Fibroblast of skin of back (primary cell): Measurements from ENCODE around the gene NME7.

Experiments
- DNase-seq: peaks from one replicate; pipeline ENCODE4 v3.0.0-alpha.2; 2013

Gene NME7

DNA sequence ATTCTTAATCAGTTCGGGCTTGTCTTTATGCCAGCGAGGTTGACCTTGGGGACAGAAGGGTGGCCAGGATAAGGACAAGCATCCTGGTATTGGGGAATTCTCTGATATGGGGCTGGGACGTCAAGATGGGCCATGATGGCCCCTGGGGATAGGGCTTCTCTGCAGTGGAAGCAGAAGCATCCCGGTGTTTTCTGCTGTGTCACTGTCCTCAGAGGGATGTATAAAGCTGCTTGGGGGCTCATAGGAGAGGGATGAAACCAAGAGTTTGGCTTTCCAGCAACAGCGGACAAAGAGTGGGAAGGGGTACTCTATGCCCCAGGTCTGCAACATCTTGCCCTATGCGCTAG is 262.5 kb downstream of the NME7 start:
- no peak for DNase-seq

DNA sequence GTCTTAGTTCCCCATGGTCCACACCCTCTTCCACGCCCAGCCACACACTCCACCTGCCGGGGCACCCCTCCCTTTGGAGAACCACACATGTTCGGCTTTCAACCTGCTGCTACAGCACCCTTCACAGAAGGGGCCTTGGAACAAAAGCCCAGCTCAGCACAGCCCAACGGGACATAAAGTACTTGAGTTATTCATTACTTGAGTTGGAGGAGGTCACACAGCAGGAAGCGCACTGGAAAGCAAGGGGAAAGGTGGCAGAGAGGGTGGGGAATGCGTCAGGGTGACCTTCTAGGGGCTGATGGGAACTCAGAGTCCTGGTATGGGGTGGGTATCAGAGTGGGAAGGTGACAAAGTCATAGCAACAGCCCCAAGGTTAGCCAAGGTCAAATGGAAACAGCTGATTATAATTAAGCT is 264.1 kb downstream of the NME7 start:
- DNase-seq: no peak

GRCh38 chr1:169103002-169103401 is 264.6 kb downstream of the NME7 start:
- DNase-seq: no peak

GRCh38 chr1:169102567-169102966 is 265.0 kb downstream of the NME7 start:
- DNase-seq: peak; percentile 89

DNA sequence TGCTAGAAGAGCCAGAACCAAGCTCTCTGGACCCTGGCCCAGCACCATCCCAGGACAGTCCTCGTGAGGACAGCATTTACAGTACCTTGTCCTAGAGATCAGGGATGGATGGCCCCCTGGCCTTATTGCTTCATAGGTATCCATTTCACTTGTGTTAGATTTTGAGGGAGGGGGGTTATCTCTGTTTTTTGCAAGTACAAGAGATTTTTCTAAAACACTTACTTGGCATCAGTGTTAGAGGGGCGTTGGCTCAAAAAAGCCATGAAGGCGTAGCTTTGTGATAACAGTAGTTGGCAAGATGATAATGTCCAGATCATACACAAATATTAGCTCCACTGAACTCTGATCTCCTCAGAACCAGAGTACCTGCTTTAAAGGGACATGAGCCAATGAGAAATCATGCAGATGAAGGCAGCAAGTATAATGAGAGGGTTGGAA is 266.9 kb downstream of the NME7 start:
- no peak for DNase-seq

GRCh38 chr1:169100208-169100607 is 267.4 kb downstream of the NME7 start:
- no peak for DNase-seq

DNA sequence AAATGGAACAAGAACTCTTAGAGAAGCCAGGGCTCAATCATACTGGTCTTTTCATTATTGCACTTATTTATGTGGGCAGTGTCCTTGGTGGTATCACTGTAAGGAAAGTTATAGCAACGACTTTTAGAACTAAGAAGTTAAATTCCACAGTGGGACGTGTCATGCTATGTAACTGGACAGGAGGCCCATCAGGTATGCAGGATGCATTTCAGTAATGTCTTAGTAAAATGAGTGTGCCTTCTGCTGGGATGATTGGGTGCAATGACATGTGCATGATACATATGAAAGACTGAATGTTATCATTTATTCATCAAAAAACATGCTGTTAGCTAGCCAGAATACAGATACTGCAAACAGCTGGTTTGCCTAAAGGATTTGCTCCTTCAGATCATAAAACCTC is 268.0 kb downstream of the NME7 start:
- peak; percentile 16 for DNase-seq

GRCh38 chr1:169098380-169098779 is 269.2 kb downstream of the NME7 start:
- no peak for DNase-seq

DNA sequence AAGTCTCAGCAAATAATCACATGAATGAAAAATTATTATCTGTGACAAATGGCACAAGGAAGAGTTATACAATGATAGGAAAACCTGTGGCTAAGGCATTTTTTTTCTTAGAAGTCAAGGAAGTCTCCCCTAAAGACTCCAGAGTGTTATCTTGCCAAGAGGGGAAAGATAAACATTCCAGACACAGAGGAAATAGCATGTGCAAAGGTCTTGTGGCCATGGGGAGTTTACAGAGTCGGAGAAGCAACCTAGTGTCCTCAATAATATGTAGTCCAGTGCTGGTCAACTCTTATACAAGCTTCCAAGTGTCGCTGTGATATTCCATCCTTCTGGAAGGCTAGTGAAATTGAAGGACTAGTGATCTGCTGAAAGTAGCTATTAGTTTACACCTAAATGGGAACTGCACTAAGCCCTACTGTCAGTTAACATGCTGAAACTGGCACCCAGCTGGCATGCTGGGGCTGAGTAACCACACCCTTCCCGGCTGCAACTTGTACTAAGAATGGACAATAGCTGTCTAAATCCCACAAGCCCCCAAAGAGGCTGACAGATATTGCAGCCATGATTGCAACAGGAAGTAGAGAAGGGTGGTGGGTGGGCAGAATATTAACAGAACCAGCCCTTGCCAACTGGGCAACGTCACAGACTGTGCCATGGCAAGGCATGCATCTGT is 272.6 kb downstream of the NME7 start:
- no peak for DNase-seq

GRCh38 chr1:169092399-169092798 is 275.2 kb downstream of the NME7 start:
- no peak for DNase-seq

DNA sequence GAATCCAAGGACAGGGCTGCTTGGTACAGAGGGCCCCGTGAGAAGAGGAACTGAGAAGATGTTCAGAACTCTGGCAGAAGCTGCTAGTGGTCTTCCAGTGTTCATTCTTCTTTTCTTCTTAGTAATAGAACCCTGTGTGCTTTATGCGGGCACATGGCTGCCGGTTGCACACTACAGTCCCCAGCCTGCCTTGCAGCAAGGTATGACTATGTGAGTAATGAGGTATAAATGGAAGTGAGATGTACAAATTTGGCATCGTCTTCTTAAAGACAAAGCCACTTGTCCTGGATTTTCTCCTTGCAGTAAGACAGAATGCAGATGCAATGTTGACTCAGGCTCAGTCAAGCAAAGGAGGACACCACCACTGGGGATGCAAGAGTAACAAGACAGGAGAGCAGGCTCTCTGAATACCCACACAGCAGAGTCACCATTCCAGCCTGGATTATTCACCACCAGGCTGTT is 276.1 kb downstream of the NME7 start:
- DNase-seq: peak; percentile 31

- no peak for DNase-seq
Observed at GRCh38 chr1:169090900-169091311, 276.7 kb downstream of the NME7 start.

DNA sequence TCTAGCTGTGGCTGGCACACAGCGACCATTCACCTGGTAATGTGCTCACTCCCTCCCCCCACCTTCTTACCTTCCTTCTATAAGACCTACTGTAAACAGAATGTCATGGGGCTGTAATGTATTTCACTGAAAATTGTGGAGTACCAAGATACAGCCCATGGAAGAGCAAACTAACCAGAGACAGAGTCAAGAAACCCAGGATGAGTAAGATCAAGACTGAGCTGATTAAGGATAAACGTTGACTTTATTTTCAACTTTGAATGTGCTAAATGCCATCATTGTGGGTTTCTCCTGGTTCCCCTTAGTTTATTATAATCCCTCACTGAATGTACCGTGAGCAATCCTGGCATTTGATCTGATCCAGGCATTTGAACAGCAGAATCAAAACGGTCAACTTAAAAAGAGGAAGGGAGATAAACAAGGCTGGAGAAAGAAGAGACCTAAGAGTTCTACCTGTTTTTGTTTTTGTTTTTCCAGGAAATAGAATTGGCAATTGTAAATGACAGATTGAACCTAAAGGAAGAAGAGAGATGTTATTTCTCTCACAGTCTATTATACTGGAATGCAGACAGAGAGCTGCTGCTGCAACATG is 277.2 kb downstream of the NME7 start:
- DNase-seq: no peak

DNA sequence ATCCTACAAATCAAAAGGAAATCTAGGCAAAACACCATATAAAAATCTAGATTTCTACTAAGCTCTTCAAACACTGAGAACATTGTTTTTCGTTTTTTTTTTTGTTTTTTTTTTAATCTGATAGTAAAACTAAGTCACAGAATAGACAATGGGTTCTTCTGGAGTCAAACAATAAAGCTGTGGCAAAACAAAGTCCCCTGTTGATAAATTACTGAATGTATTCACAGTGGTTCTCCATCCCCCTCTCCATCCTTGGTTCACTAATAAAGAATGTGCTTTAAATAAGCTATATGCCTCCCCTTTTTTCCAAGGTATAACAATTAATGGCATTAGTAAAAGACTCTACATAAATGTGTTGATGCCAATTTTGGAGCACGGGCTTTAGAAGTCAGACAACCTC is 277.8 kb downstream of the NME7 start:
- no peak for DNase-seq

DNA sequence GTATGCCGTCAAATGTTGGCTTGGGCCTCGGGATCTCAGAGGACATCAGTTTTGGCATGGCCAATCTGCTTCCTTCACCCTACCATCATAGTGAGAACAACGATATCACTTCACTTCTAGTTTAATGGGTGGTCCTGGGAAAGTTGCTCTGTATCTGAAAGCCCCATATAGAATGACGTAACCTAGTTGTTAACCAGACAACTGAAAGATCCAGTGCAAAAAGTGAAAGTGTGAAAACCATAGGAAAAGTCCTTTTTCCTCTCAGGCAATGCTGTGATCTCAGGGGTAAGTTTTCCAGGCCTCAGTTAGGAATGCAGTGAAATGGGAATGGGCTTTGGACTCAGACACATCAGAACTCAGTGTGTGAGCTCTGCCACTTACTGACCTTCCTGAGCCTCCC is 279.7 kb downstream of the NME7 start:
- no peak for DNase-seq

GRCh38 chr1:169086603-169087455 is 280.8 kb downstream of the NME7 start:
- DNase-seq: peak; percentile 32

DNA sequence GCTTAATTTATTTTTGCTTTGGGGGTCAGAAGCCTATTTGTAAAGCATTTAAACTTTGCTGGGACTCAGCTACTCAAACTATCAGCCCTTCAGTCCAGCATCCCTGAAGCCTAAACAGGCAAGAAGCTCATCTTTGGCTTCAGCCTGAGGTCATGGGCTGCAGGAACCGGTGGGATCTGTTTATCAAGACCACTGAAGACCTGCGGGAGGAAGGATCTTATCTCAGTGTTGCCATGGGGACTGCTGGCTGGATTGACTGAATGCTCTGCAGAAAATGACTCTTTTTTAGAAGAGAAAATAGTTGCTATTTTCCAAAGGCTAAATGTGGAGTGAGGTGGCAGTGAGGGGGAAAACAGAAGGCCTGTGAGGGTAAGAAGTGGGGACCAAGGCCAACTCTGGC is 281.7 kb downstream of the NME7 start:
- no peak for DNase-seq
